ENCODE results near the gene WWTR1. TPM values are rescaled to one million over a fixed set of nuclear protein-coding genes. Genes with fewer than 3 reads are reported as not detected.

WWTR1 gene
- total RNA-seq, 1 experiment from 2014 or later: 24.4 TPM

GRCh38 chr3:149640976-149641728, 16.7 kb downstream of the WWTR1 start:
- Histone ChIP-seq H4K91ac (ENCODE audit: insufficient read length, low read depth, low read length) (no peak overlapping the region), H2BK120ac (ENCODE audit: low read depth, low read length, poor library complexity, severe bottlenecking) (no peak overlapping the region), H3K9me3 (ENCODE audit: control insufficient read depth, low read depth, low read length) (no peaks in the 10 kb centered on the region), H3K27me3 (ENCODE audit: insufficient read depth, low read length) (no peaks in the 10 kb centered on the region), H4K8ac (replicated peaks; ENCODE audit: insufficient read length, low read depth, low read length) (no peak overlapping the region), H2BK12ac (ENCODE audit: insufficient read length, low read depth, low read length) (no peak overlapping the region), H3K23me2 (ENCODE audit: insufficient read length, low read depth, low read length, poor library complexity, severe bottlenecking) (no peaks in the 10 kb centered on the region), H2AK5ac (ENCODE audit: insufficient read length, low read length) (no peak overlapping the region), H3K56ac (ENCODE audit: insufficient read length, low read depth, low read length) (no peak overlapping the region), H3K4ac (ENCODE audit: low read depth, low read length) (no peak overlapping the region), H3T11ph (ENCODE audit: low read length) (no peak overlapping the region), H3K27ac (ENCODE audit: insufficient read length, low read depth, low read length) (no peak overlapping the region), H3K4me2 (ENCODE audit: insufficient read depth, insufficient read length, low read length) (no peak overlapping the region), H3K79me2 (ENCODE audit: insufficient read depth, low read length) (peaks cover 7% of the 10 kb centered on the region; the same call in 1 of the 2 replicates), H2BK20ac (ENCODE audit: low read depth, low read length, poor library complexity, severe bottlenecking) (no peak overlapping the region), H2BK5ac (ENCODE audit: insufficient read length, low read length) (no peak overlapping the region), H3K79me1 (ENCODE audit: insufficient read depth, low read depth, low read length, poor library complexity, severe bottlenecking) (peaks cover 11% of the 10 kb centered on the region), H4K5ac (ENCODE audit: insufficient read length, low read depth, low read length) (no peak overlapping the region), H3K18ac (ENCODE audit: insufficient read length, low read depth, low read length) (no peak overlapping the region), H2BK15ac (ENCODE audit: low read depth, low read length) (no peak overlapping the region), H3K4me1 (ENCODE audit: insufficient read depth, low read length) (no peaks in the 10 kb centered on the region; the same call in 1 of the 2 replicates), H3K23ac (ENCODE audit: insufficient read length, low read depth, low read length) (no peak overlapping the region), H2AFZ (ENCODE audit: low read length) (no peak overlapping the region), H3K9ac (ENCODE audit: extremely low read depth, insufficient read length, low read length) (no peak overlapping the region), H4K20me1 (ENCODE audit: control insufficient read depth, insufficient read depth, insufficient read length) (no peaks in the 10 kb centered on the region), H3K14ac (ENCODE audit: insufficient read depth, low read length) (no peak overlapping the region)
- peaks cover 3 to 5% (median 4%) of the 10 kb centered on the region in 3 experiments; a peak in 4 of 7 replicates for H3K36me3 Mint-ChIP-seq (ENCODE audit: insufficient read depth in 1 of 3, low read depth in 3 of 3)
- DNase-seq: no peak
- no peaks in the 10 kb centered on the region for H3K9me3 Mint-ChIP-seq
- WGBS (ENCODE audit: extremely low coverage, insufficient read length, low lambda C conversion rate): no CpG with 5 or more reads among the region's 7 CpGs
- no peak overlapping the region for H3K27ac Mint-ChIP-seq
- H3K4me3 Mint-ChIP-seq: no peak overlapping the region
- TF ChIP-seq CTCF (conservative IDR thresholded peaks at IDR 0.05): no peak
- no peaks in the 10 kb centered on the region for H3K27me3 Mint-ChIP-seq (ENCODE audit: low read depth)
- H3K4me1 Mint-ChIP-seq: peaks cover 18 to 31% of the 10 kb centered on the region in 2 experiments
